ENCODE data around the gene CCDC87.

DNA sequence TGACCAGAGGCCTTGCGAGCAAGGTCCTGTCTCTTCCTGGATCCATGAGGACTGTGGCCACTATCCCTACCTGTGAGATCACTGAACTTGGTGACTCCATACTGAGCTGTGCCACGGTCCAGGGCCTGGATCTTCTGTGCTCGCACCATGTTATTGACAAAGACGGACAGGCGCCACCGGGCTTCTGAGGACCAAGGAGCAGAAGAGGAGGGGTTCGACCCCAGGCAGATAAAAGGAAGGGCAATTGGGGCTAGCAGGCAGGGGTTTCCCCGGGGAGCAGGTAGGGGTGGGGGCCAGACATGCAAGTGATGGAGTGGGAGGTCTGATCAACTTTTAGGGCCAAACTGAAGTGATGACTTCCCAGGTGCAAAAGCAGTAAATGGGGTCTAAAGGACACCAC is 26.6 kb downstream of the CCDC87 start:
- TF ChIP-seq, protein P1, sequence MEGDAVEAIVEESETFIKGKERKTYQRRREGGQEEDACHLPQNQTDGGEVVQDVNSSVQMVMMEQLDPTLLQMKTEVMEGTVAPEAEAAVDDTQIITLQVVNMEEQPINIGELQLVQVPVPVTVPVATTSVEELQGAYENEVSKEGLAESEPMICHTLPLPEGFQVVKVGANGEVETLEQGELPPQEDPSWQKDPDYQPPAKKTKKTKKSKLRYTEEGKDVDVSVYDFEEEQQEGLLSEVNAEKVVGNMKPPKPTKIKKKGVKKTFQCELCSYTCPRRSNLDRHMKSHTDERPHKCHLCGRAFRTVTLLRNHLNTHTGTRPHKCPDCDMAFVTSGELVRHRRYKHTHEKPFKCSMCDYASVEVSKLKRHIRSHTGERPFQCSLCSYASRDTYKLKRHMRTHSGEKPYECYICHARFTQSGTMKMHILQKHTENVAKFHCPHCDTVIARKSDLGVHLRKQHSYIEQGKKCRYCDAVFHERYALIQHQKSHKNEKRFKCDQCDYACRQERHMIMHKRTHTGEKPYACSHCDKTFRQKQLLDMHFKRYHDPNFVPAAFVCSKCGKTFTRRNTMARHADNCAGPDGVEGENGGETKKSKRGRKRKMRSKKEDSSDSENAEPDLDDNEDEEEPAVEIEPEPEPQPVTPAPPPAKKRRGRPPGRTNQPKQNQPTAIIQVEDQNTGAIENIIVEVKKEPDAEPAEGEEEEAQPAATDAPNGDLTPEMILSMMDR (IDR thresholded peaks at IDR 0.05; ENCODE audit: poor library complexity) = no peak
- TF ChIP-seq EZH2phosphoT487 (IDR thresholded peaks at IDR 0.05; ENCODE audit: low read depth, severe bottlenecking, unreplicated experiment) = no peak

Data from hepatocyte (in vitro differentiated cells).